GM19351 (cell line): ENCODE results near the gene SEZ6L.

Experiments
- ATAC-seq: cut with Tn5 transposase; IDR thresholded peaks from one replicate; pipeline ENCODE4 v1.9.1; 2021; ENCODE audit warnings: mild to moderate bottlenecking, moderate library complexity; ENCODE audit not compliant: unreplicated experiment

Gene SEZ6L

DNA sequence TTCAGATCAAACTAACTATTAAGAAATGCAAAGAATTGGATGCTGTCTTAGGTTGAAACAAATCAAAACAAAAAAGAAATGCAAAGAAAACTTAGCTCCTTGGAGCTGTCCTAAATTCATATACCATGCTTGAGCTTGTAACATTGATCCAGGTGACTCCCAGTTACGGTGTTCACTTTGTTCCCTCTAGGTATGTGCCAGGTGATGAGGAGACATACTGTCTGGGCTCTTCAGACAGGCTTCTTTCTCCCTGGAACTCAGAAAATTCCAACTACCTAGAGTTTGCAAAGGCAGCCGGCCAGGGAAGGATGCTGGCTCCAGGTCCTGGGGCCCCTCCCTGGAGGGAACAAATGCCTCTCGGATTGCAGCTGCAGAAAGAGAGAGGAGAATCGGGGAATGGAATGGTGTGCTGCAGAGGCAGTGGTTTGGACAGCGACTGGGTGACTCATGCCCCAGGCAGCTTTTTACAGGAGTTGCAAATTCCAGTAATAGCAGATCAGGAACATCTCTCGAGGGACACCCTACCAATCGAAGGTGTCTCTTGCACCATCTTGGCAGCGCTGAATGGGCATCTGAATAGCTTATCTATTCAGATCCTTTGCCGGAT is 247.5 kb downstream of the SEZ6L start:
- no peak for ATAC-seq

DNA sequence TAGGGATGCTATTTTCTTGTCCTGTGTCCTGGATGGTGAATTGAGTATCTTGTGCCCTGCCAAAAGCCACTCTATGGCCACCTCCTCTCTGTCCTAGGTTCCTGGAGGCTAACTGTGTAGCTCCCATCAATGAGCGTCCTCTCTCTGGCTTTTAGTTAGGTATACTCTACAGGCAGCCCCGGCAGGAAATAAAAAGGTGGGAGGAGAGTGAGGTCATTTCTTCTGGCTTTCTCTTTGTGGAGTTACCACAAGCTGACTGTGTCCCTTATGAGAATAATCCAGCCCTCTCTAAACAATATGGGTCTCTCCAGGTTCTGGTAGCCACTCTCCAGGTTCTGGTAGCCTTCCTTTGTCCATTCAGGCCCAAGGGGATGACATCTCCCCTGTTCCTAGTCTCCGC is 248.1 kb downstream of the SEZ6L start:
- no peak for ATAC-seq

DNA sequence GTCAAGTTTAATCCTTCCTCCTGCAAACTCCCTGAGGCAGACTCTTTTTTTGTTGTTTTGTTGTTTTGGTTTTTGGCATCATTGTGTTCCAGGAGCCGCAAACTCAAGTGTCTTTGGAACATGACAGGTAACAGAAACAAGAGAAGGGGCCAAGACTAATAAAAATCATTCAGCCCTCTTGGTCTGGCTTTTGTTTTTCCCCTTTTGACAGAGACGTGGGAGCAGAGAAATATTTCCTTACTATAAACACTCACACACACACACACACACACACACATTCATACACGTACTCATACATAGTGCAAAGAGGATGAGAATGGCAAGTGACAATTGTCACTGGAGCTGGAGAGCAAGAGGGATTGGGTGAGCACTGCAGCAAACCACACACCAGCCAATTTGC is 249.4 kb downstream of the SEZ6L start:
- ATAC-seq = no peak

DNA sequence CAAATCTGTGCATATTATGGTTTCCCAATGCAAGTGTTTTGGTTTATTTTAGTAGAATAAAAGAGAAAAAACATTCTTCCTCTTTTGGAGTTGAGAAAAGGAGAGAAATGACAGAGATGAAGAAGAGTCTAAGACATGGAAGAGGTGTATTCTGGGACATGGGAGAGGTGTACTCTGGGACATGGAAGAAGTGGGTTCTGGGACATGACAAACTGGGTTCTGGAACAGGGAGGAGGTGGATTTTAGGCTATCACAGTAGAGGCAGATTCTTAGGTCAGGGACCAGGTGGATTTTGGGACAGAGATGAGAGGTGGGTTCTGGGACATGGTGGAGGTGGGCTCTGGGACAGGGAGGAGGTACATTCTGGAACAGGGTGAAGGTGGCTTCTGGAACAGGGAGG is 257.7 kb downstream of the SEZ6L start:
- ATAC-seq = no peak

DNA sequence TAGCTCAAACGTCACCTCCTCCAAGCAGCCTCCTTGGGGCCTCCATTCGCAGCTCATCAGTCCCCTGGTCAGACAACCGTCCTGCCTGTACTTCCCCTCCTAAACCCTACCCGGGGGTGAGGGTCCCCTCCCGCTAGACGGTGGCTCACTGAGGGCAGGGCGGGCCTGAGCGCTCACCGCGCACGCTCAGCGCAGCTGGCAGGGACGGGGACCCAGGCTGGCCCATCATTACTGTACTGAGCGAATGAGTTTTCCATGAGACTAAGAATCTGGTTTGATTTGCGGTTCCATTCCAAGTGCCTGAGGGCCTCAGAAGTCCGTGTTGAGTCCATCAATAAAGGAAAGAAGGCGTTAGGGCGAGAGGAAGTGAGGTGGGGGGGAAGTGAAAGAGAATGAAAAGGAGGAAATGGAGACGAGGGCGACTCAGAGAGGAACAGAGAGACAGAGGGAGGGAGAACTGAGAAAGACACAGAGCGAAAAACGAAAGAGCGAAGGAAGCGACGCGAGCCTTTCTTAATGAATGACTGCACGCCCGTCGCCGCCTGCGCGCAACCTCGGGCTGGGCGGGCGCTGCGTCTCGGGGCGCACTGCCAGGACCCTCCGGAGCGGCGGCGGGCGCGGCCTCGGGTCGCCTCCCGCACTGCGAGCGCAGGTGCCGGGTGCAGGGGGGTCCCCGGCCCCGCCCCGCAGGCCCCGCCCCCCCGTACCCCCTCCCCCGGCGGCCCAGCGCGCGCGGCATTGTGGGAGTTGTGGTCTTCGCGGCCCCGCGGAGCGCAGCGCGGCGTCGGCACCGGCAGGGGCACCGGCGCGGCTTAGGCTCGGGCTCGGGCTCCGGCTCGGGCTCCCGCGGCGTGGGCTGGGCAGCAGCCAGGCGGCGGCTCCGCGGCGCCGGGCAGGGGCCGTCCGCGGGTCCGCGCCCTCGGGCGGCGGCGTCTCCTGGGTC is 259.5 kb downstream of the SEZ6L start, which contains the start of gene ASPHD2:
Gene ASPHD2, plus strand, starts transcription at position 746 of the 943 bp plus-strand sequence. CDS start 4,356 bp downstream, outside the sequence.
- peak; percentile 73 for ATAC-seq

DNA sequence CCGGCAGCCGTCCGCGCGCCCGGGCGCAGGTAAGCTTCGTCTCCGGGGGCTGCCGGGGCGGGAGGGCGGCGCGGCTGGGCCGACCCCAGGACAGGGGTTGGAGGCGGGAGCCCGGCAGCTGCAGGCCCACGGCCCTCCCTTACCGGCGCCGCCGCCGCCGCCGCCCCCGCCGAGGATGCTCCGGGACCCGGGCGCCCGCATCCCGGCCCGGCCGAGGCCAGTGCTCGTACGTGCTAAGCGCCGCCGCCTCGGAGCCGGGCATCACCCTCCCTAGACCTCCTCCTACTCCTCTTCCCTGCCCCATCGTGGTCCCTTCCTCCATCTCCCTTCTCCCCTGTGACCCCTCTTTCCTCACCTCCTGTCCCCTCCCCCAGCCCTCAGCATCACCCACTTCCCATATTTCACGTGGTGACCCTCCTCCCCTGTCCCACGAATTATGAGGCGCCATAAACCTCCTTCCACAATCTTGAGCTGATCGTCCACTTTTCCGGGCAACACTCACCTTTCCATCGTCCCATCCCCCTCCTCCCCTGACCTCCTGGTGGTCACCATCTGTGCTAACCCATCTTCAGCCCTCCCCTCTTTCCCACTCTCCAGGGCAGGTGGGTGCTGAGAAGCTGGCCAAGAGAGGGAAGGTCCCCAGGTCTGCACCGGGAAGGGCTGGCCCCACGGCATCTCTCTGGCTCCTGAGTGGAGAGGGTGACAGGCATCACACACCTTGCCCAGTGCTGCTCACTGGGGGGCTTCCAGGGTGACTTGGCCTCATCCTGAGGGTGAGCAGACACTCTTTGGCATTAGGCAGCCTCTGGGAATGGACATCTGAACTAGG is 260.4 kb downstream of the SEZ6L start:
- peak; percentile 9 for ATAC-seq

DNA sequence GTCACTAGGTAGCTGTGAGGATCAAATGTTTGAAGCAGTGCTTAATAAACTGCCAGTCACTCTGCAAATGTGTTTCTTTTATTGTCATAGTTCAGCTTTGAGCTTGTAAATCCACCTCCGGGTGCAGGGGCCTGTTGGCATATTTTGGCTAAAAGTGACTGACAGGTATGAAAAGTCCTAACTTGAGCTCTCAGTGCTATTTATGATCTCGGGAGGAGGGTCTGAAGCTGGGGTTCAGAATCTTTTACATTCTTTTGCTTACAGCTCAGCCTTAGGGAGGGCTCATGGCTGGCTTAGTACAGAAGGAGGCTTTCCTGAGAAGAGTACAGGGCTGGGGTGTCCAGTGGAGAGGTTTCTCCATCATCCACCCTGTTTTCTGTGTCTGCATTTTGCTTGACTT is 261.3 kb downstream of the SEZ6L start:
- ATAC-seq = no peak

DNA sequence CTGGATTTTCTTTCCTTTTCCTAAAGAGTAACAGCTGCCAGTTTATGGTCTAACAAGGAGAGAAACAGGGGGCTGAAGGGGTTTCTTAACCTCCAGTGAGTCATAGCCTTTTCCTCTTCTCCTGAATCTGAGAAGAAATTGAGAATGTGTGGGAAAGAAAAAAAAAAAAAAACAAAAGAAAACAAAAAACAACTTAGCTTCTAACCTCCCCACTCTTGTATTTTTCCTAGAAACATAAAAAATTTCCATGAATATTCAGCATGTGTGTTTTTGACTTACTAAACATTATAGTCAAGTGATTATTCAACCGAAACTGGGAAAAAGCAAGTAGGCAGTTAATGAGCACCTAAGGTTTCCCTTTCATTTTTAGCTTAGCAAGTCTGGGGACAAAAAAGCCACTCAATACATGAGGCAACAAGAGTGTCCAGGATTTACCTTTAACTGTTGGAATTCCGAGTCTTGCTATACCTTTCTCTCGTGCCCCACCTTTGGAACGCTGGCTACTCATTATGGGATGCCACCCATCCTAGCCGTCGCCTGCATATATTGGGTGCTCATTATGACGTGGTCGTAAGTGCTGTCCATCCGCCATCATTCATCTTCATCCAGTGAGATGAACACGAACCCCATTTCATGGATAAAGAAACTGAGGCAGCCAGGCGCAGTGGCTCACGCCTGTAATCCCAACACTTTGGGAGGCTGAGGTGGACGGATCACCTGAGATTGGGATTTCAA is 262.2 kb downstream of the SEZ6L start:
- no peak for ATAC-seq

DNA sequence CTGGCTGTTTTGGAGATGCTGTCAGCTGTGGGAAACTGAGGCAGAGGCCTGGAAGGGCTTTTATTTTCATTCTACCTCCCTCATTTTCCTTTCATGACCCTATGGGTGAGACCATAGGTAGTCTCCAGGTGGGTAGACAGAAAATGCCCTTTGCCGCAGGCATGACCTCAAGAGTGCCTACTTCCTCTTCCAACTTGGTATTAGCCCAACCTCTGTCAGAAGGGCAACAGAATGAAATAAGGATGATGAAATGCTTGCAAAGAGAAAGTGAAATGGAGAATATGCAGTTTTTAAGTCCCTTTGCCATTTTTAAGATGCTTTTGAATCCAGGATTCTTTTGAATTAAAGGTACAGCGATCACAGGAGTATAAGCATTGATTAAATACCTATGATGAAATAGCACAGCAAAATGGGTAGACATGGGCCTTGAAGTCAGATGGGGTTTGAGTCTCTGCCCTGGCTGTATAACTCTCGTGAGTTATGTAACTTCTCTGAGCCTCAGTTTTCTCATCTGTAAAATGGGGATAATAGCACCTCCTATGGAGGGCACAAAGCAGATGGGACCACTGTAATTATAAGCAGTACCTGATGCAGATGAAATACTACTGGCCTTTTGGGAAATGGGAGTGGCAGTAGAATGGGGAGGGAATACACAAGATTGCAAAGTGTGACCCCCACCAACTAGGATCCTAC is 263.5 kb downstream of the SEZ6L start:
- ATAC-seq = no peak
